Endothelial cell (in vitro differentiated cells): ENCODE results near the gene BTG2. TPM values are rescaled to one million over a fixed set of nuclear protein-coding genes. Genes with fewer than 3 reads are reported as not detected.

Experiments used
- DNase-seq: peaks from one replicate; pipeline ENCODE4 v3.0.0; 2021; ENCODE audit warnings: low spot score
- H3K27ac Mint-ChIP-seq: one replicate; pipeline ENCODE4 v1.8.0; 2021; ENCODE audit warnings: mixed read lengths, inconsistent platforms; ENCODE audit not compliant: unreplicated experiment
- H3K27me3 Mint-ChIP-seq: one replicate; pipeline ENCODE4 v1.8.0; 2021; ENCODE audit warnings: mild to moderate bottlenecking, moderate library complexity, mixed read lengths, inconsistent platforms; ENCODE audit not compliant: unreplicated experiment
- H3K36me3 Mint-ChIP-seq: one replicate; pipeline ENCODE4 v1.8.0; 2021; ENCODE audit warnings: mild to moderate bottlenecking, low read depth, mixed read lengths, inconsistent platforms; ENCODE audit not compliant: unreplicated experiment
- H3K4me1 Mint-ChIP-seq: one replicate; pipeline ENCODE4 v1.8.0; 2021; ENCODE audit warnings: mild to moderate bottlenecking, mixed read lengths, inconsistent platforms; ENCODE audit not compliant: unreplicated experiment
- H3K4me3 Mint-ChIP-seq: one replicate; pipeline ENCODE4 v1.8.0; 2021; ENCODE audit warnings: mild to moderate bottlenecking, mixed read lengths, inconsistent platforms; ENCODE audit not compliant: unreplicated experiment
- H3K9me3 Mint-ChIP-seq: one replicate; pipeline ENCODE4 v1.8.0; 2021; ENCODE audit warnings: mixed read lengths, inconsistent platforms; ENCODE audit not compliant: unreplicated experiment
- total RNA-seq: library from RNA; stranded (reverse); fragmentation: NEBNext Ultra II Directional; extraction: Animal tissue kit (Norgen Biotek cat#: 25700); gene quantifications from one replicate; pipeline ENCODE4 v1.2.1, GENCODE V29; 2021; ENCODE audit not compliant: unreplicated experiment
- TF ChIP-seq, protein P1 (sequence below): fragments of 200-600 bp; sonication (generic); IDR thresholded peaks from one replicate; pipeline ENCODE4 v1.5.0; 2021; ENCODE audit warnings: antibody characterized with exemption; ENCODE audit not compliant: unreplicated experiment

Gene BTG2
- total RNA-seq, 1 donor from 2014 or later = 80.0 TPM

DNA sequence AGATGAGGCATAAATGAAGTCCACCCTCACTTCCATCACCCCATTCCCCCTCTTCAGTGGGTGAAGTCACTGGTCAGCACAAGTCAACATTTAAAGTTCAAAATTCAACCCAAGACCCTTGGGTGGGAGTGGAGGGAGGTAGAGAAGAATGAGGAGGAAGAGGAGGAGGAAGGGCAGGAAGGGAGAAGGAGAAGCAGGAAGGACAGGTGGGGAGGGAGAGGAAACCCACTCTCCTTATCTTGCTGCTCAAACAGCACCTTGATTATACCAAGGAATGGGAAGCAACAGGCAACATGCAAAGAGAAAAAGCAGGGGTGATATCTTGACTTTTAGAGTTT is 4.0 kb upstream of the BTG2 start:
- TF ChIP-seq, protein P1, sequence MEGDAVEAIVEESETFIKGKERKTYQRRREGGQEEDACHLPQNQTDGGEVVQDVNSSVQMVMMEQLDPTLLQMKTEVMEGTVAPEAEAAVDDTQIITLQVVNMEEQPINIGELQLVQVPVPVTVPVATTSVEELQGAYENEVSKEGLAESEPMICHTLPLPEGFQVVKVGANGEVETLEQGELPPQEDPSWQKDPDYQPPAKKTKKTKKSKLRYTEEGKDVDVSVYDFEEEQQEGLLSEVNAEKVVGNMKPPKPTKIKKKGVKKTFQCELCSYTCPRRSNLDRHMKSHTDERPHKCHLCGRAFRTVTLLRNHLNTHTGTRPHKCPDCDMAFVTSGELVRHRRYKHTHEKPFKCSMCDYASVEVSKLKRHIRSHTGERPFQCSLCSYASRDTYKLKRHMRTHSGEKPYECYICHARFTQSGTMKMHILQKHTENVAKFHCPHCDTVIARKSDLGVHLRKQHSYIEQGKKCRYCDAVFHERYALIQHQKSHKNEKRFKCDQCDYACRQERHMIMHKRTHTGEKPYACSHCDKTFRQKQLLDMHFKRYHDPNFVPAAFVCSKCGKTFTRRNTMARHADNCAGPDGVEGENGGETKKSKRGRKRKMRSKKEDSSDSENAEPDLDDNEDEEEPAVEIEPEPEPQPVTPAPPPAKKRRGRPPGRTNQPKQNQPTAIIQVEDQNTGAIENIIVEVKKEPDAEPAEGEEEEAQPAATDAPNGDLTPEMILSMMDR = no peak
- no peak for DNase-seq
- Mint-ChIP-seq H3K4me3 (peak overlapping the region; percentile 76), H3K27me3 (peaks cover 17% of the 10 kb centered on the region), H3K27ac (no peak overlapping the region), H3K9me3 (no peaks in the 10 kb centered on the region), H3K36me3 (no peaks in the 10 kb centered on the region), H3K4me1 (peaks cover 50% of the 10 kb centered on the region)

DNA sequence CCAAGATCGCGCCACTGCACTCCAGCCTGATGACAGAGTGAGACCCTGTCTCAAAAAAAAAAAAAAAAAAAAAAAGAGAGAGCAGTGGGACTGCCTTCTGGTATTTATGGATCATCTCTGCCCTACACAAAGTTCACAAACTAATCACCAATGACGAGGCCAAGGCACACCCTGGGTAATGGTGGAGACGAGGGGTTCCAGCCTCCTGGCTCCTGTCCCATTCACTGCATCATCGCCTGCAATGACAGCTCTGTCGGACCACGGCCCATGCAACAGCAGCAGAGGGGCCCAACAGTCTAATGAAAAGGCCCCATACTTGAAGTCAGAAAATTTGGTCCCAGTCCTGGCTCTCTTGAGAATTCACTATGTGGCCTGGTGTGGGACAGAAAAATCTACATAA is 2.9 kb upstream of the BTG2 start:
- Mint-ChIP-seq H3K36me3 (peaks cover 9% of the 10 kb centered on the region), H3K9me3 (no peaks in the 10 kb centered on the region), H3K4me1 (peaks cover 55% of the 10 kb centered on the region), H3K4me3 (no peak overlapping the region), H3K27ac (peak overlapping the region; percentile 82), H3K27me3 (peaks cover 14% of the 10 kb centered on the region)
- DNase-seq = no peak
- TF ChIP-seq, protein P1 = no peak

DNA sequence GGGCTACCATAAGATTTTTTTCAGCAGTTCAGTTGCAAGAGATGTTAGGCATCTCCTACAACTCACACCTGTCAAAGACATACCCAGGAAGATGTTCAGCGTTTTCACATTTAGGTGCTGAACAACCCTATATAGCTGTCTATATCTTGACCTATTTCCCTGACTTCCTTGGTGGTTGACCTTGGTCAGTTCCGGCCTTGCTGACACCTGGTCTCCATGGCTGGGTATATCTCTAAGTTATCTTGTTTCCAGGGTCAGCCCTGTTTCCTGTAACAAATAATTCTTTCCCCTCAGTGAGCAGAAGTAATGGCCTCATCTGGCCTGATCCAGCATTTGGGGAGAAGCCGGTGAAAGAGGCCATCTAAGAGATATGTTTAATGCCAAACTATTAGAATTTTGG is 2.4 kb upstream of the BTG2 start:
- peaks cover 58% of the 10 kb centered on the region for H3K4me1 Mint-ChIP-seq
- DNase-seq = no peak
- peak overlapping the region; percentile 75 for H3K4me3 Mint-ChIP-seq
- TF ChIP-seq, protein P1 = no peak
- H3K27me3 Mint-ChIP-seq = peaks cover 14% of the 10 kb centered on the region
- no peak overlapping the region for H3K27ac Mint-ChIP-seq
- H3K9me3 Mint-ChIP-seq = no peaks in the 10 kb centered on the region
- H3K36me3 Mint-ChIP-seq = peaks cover 14% of the 10 kb centered on the region

DNA sequence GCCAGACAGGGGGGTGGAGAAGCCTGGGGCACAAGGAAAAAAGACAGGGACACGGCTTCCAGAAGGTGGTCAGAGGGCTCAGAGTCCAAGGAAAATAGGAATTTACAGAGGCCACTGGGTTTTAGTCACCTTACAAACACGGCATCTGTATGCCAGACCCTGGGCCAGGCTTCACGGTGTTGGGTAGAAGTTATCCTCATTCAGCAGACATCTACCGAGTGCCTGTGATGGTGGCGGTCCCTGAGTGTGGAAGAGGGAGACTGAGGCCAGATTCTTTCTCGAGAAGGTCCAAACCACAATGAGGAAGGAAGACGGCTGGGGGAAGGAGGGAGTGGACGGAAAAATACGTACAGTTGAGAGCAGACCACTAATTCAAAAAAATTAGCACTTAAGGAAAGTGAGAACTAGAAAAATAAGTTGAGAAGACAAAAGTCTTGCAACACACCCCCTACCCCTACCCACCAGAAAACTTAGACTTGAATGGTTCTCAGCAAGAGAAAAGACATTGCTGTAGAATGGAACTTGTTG is 864 bp upstream of the BTG2 start:
- H3K9me3 Mint-ChIP-seq = no peaks in the 10 kb centered on the region
- TF ChIP-seq, protein P1 = no peak
- DNase-seq = no peak
- H3K27ac Mint-ChIP-seq = peak overlapping the region; percentile 89
- peaks cover 72% of the 10 kb centered on the region for H3K4me1 Mint-ChIP-seq
- H3K4me3 Mint-ChIP-seq = peak overlapping the region; percentile 93
- H3K36me3 Mint-ChIP-seq = peaks cover 29% of the 10 kb centered on the region
- H3K27me3 Mint-ChIP-seq = peaks cover 18% of the 10 kb centered on the region

DNA sequence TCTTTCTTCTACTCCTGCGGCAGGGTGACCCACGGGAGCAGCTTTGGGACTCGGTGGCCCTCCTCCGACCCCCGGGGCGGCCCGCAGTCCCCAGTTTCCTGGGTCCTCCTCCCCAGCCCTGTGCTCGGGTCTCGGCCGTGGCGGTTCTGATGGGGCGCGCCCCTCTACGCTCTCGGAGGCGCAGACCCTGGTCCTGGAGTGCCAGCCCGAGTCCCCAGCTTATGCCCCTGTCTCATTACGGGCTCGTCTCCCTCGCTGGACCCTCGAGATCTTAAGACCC is 430 bp downstream of the BTG2 start:
- TF ChIP-seq, protein P1 = no peak
- Mint-ChIP-seq H3K9me3 (no peaks in the 10 kb centered on the region), H3K36me3 (peaks cover 37% of the 10 kb centered on the region), H3K4me3 (peak overlapping the region; percentile 95), H3K27ac (peak overlapping the region; percentile 77), H3K4me1 (peaks cover 70% of the 10 kb centered on the region), H3K27me3 (peaks cover 18% of the 10 kb centered on the region)
- DNase-seq = no peak
